Stimulated activated CD8-positive, alpha-beta memory T cell treated with anti-CD3 and anti-CD28 coated beads, Interleukin-4, amount 100 ng/mL, for 4 hours (primary cell): ENCODE measurements around the gene CRADD.

ENCODE experiments used
- DNase-seq, 2 donors: peaks; one replicate each; pipeline ENCODE4 v3.0.0-alpha.2; 2020; ENCODE audit warnings: low read depth in 2 of 2, low spot score in 1 of 2

CRADD gene

GRCh38 chr12:93670104-93670503 lies 7.1 kb upstream of the CRADD start:
- DNase-seq, result no peak

DNA sequence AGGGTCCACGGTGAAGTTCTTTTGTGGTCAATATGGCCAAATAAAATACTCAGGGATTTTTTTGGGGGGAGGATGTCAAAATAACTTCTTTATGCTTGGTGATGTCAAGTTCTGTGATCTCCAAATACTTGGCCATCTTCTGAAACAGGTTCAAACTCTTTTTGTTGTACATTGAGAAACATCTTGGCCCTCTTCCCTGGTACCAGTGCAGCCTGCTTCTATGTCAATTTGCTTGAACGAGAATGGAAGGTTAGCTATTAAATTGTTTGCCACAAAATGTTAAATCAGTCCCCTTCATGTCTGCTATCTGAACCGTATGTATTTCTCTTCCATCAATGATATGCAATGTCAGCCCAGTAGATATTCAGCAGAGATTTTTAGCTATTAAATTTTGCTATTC lies 6.1 kb upstream of the CRADD start:
- no peak for DNase-seq

- no peak for DNase-seq
These were observed 4.1 kb upstream of the CRADD start for GRCh38 chr12:93673084-93673483.

DNA sequence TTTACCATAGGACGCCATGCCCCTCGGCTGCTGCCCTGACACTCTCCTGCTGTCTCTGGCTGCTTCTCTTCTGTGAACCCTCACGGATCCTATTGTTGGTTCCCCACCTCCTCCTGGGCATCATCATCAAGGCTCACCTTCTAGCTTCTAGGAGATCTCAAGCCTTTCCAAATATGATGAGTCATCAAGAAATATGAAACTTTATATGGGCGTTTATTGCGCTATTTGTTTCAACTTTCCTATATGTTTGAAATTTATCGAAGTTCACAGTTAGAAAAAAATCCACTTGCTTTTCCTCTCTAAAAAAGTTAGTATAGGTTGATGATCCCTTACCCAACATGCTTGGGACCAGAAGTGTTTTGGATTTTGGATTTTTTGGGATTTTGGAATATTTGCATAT lies 2.8 kb upstream of the CRADD start:
- DNase-seq, result no peak

- DNase-seq, result no peak
These were observed 574 bp upstream of the CRADD start for GRCh38 chr12:93676408-93677194.

- no peak for DNase-seq
These were observed 1.6 kb downstream of the CRADD start for GRCh38 chr12:93678779-93679178.

DNA sequence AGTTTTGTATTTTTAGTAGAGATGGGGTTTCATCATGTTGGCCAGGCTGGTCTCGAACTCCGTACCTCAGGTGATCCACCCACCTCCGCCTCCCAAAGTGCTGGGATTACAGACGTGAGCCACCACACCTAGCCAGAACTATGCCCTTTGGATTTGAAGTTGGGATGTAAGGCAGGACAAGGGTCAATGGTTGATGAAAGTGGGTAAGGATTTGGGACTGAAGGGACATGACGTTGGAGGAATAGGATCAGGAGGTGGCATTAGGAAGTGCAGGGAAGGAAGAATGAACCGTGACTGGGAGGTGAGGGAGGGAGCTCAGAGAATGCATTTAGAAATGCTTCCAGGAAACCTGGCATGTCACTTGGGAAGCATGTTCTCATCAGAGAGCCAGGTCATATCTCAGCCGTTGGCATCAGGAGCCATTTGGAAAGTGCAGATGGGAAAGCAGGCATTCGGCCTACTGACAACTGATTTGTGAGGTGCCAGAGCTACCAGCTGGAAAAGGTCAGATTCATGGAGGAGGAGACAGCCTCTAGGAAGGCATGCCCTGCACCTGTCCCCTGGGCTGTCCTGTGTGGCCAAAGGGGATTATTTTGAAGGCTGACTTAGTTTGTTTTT lies 2.2 kb downstream of the CRADD start:
- DNase-seq, result no peak

DNA sequence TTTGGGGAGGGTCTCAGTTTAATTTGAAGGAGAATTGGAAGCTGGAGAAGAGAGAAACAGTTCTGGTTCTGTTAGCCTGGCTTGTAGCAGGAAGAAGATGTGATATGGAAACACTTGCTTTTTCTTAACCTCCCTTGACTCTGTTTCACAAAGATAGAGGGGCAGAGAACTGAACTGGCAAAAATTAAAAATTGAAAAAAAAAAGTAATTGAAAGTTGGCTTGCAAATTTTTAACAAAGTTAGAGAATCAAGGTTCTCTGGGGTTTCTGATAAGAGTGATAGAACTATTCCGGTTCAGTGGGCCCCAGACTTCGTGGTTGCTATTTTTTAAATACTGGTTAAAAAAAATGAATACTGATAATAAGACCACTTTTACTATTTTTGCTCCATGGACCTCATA lies 2.8 kb downstream of the CRADD start:
- DNase-seq, result no peak

GRCh38 chr12:93682846-93683261 lies 5.7 kb downstream of the CRADD start:
- DNase-seq, result no peak

GRCh38 chr12:93683410-93683809 lies 6.2 kb downstream of the CRADD start:
- no peak for DNase-seq

DNA sequence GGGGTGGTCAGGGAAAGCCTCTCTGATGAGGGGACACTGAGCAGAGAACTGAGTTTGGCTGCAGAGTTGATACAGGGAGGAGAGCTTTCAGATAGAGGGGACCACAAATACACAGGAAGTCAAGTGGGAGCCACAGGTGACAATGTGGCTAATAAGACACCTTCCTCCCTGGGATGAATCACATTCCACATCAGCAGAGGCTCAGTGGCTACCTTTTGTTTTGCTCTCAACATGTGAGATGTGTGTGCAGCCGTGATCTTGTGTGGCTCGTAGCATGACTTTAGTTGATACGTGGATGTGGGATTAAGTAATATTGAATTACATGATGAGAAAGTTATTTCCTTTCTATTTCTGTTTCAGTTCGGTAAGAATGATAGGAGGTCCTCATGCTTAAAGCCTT lies 7.5 kb downstream of the CRADD start:
- DNase-seq, result no peak

- no peak for DNase-seq
These were observed 9.6 kb downstream of the CRADD start for GRCh38 chr12:93686572-93687356.

DNA sequence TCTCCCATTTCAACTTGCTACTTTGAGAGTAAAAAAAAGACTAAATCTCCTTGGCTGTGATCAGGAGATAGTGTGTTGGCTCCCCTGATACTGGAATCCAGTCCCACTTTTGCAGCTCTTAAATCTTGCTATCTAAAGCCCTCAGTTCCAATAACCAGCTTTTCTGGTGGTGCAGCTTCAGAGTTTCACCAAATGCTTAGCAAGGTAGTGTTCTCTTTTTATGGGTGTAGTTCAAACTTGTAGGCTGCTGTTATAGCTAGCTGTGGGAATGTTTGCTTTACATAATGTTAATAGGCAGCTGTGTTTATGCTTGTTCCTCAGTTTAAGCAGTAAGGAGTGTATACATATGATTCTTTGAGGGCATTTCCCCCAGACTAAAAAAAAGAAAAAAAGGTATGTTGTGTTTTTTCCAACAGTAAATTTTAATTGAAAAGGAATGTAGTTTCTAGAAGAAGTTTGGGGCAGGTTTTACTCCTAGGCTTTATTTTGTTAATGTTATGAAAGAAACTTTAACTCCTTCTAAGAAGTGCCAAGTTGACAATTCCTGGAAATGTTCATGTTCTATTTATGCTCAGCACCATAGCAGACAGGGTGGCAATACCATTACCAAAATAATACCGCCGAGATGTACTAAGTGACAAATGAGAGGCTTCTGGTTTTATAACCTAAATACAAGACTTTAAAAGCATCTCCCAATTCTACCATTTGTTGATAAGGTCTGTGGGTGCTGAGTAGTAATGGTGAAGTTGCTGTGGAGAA lies 12.1 kb downstream of the CRADD start:
- DNase-seq, result no peak

DNA sequence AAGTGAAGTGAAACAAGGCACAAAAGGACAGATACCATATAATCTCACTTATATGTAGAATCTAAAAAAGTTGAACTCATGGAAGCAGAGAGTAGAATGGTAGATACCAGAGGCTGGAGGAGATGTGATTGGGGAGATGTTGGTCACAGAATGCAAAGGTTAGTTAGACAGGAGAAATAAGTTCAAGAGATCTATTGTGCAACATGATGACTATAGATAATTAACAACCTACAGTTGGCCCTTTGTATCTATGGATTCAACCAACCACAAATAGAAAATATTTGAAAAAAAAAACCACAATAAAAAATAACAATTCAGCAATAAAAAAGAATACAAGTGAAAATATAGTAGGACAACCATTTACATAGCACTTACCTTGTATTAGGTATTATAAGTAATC lies 19.3 kb downstream of the CRADD start:
- no peak for DNase-seq

DNA sequence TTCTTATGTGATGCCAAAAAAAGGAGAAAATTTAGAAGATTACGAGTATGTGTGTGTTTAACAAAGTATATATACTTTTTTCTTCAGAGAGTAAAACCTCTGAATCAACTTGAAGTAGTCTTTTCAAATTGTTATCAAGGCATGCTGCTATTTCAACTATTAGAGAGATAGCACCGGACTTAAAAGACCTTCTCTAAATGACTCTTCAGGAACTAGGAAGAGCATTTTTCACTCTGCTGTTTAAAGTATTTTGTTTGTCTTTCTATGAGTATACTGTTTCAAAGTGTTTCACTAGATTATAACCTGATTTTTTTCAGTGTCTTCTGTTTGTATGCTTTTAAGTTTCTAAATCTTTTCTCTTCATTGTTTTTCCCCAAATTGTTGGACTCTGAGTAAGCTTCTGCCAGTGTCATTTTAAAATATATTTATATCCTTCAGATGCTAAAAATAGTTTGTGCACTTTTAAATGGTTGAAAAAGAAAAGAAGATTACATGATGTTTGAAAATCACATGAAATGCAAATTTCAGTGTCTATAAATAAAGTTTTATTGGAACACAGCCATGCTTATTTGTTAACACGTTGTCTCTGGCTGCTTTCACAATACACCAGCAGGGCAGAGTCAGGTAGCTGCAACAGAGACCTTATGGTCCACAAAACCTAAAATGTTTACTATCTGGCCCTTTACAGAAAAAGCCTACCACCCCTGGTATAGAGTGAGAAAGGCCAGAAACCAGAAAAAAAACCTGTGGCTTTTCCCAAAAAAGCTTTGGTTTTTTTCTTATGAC lies 21.3 kb downstream of the CRADD start:
- DNase-seq, result no peak

DNA sequence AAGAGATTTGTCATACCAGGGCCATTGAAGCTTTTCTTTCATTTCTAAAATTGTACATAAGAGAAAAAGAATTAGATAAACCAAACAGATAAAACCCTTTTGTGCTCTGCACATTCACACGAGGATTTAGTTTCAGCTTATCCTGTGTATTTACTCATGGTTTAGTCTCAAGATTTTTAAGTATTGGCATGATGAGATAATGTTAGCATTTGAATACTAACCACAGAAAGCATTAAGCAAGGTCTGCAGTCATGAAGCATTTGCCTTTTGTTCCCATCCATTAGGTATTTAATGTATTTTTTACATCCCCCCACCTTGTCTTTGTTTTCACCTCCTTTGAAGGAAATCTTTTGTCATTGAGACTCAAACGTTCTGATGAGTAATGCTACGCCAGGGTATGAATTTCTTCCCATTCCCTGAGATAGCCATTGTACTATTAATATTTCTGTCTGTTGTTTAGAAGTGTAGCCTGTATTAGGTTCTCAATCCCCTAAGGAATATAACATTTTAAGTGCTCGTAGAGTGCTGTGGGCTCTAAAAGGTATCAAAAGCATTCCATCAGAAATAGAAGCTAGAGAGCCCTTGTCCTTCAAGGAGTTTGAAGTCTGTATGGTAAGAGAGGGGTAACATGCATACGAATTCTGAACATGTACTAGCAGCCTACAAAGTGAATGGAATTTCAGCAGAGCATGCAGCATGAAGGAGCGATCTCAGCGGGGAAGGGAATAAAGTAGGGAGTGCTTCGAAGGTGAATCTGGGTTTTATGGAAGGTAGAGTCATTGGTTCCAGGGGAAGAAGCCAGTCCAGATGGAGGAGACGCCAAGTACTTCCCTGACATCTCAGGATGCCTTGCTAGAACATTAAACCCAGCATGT lies 22.3 kb downstream of the CRADD start:
- DNase-seq, result no peak

DNA sequence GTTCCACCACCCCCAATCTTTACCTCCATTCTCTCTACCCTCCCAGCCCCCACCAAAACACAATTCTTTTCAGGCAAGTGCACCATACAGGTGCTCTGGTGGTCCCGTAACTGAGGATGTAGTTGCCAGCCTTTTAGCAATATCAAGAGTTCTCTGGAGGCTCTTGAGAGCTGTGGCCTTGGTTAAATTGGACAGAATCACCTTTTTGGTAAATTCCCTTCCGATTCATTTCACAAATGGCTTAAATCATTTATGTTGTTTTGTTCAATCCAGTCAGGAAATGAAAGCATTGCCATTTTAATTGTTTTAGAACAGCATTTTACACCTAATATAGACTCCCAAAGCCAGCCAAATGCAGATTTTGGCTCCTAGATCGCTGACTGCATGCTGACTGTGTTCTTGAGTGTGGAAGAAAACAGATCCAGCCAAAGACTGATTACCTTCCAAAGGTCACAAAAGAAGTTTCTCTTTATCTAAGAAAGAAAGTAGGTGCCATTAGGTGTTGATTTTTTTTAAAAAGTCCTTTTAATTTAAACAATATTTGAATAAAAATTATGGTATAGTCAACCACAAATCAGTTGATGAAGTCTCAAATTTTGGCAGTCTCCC lies 25.6 kb downstream of the CRADD start:
- no peak for DNase-seq

- no peak for DNase-seq
These were observed 26.9 kb downstream of the CRADD start for GRCh38 chr12:93704122-93704521.

DNA sequence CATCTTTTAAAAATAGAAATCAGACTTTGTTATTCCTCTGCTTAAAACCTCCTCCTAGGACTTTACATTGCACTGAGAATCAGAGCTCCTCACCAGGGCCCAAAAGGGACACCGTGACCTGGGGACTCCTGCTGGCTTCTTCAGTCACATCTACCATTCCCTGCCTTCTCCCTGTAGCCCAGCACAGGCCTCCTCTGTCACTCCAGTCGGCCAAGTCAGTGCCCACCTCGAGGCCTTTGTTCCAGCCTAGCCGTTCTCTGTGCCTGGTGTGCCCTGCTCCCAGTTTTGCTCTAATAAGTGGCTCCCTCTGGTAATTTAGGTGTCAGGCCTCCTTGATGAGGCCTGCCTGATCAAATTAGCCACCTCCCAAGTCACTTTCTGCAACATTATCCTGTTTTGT lies 27.4 kb downstream of the CRADD start:
- no peak for DNase-seq
